Ishikawa (cell line): Measurements from ENCODE around the gene LRRC70.

Experiments
- CREB1 ChIP-seq: IDR thresholded peaks from 2 replicates; pipeline ENCODE4 v1.6.1; 2012; ENCODE audit warnings: low read depth
- EGR1 ChIP-seq: IDR thresholded peaks from 2 replicates; pipeline ENCODE4 v1.6.1; 2012
- EP300 ChIP-seq: IDR thresholded peaks from 2 replicates; pipeline ENCODE4 v1.6.1; 2012; ENCODE audit warnings: borderline replicate concordance
- RAD21 ChIP-seq: IDR thresholded peaks from 2 replicates; pipeline ENCODE4 v1.6.1; 2012; ENCODE audit warnings: low read depth
- YY1 ChIP-seq: IDR thresholded peaks from 2 replicates; pipeline ENCODE4 v1.6.1; 2012; ENCODE audit warnings: low read depth

DNA sequence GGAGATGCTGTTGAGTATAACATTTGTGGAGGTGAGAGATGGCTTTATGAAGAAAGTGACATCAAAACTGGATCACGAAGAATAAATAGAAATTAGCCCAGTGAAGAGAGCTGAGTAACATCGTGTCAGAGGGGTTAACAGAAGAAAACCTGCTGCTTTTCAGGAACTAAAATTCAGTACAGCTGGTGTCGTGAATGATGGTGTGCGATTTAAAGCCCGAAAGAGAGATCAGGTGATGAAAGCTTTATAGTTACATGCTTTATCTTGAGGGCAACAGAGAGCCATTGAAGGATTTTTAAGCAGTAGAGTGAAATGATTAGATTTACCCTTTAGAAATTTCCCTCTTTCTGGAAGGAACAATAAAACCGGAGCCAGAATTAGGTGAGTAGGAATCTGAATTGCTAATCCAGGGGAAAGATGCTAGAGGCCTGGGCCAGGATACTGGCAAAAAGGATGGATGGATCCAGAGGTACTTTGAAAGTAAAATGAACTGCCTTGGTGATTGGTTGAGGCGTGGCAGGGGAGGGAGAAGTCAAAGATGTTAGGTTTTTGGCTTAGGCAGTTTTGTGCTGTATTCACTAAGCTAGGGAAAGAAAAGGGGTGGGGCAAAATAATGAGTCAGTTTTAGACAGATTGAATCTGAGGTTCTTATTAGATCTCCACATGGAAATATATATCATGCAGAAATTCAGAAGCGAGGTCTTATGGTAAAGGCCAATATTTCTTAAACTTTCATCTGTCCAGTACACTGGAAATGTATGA is 3.4 kb downstream of the LRRC70 start:
- TF ChIP-seq EP300 (no peak), RAD21 (no peak), CREB1 (no peak), EGR1 (no peak), YY1 (no peak)
